Right kidney (tissue), 9 donors: ENCODE results near the gene SLC25A51.

Experiments used
- DNase-seq: peaks from one replicate; pipeline ENCODE4 v3.0.0-alpha.2; 2016
- long read RNA-seq, 8 donors: transcript quantifications; one replicate each; lab custom pipeline, GENCODE V29; 2026

Gene SLC25A51
- long read RNA-seq, donor 1, partial matches to known transcripts: 10 of 12 reads
- long read RNA-seq, donor 1, other reads (novel, unspliced or antisense): 0 of 12 reads
- long read RNA-seq, donor 2, partial matches to known transcripts: 0 of 2 reads
- long read RNA-seq, donor 2, other reads (novel, unspliced or antisense): 0 of 2 reads
- long read RNA-seq, donor 3, partial matches to known transcripts: 0 of 1 reads
- long read RNA-seq, donor 3, other reads (novel, unspliced or antisense): 0 of 1 reads
- long read RNA-seq, donor 4, partial matches to known transcripts: 0 of 3 reads
- long read RNA-seq, donor 4, other reads (novel, unspliced or antisense): 0 of 3 reads
- long read RNA-seq, donor 5, partial matches to known transcripts: 6 of 6 reads
- long read RNA-seq, donor 5, other reads (novel, unspliced or antisense): 0 of 6 reads
- long read RNA-seq, donor 6, partial matches to known transcripts: 0 of 1 reads
- long read RNA-seq, donor 6, other reads (novel, unspliced or antisense): 0 of 1 reads
- long read RNA-seq, donor 7, partial matches to known transcripts: 0 of 4 reads
- long read RNA-seq, donor 7, other reads (novel, unspliced or antisense): 0 of 4 reads
- long read RNA-seq, donor 8: 0 reads

GRCh38 chr9:37903647-37904444 is at the start of gene SLC25A51:
Gene SLC25A51, minus strand, starts transcription at chr9:37904127. Its CDS starts 15,577 bp downstream, at chr9:37888550.
- peak; percentile 99 for DNase-seq

GRCh38 chr9:37953206-37953774 is 49.4 kb upstream of the SLC25A51 start:
- DNase-seq: no peak

- DNase-seq: no peak
These were observed 48.8 kb upstream of the SLC25A51 start for GRCh38 chr9:37952731-37953130.

- no peak for DNase-seq
These were observed 47.9 kb upstream of the SLC25A51 start for GRCh38 chr9:37951671-37952449.

GRCh38 chr9:37950561-37950960 is 46.6 kb upstream of the SLC25A51 start:
- DNase-seq: no peak

- DNase-seq: no peak
These were observed 45.6 kb upstream of the SLC25A51 start for GRCh38 chr9:37949576-37949975.

GRCh38 chr9:37948417-37948980 is 44.6 kb upstream of the SLC25A51 start:
- DNase-seq: no peak

GRCh38 chr9:37947977-37948376 is 44.0 kb upstream of the SLC25A51 start:
- DNase-seq: no peak

- no peak for DNase-seq
These were observed 43.5 kb upstream of the SLC25A51 start for GRCh38 chr9:37947471-37947870.

GRCh38 chr9:37946971-37947370 is 43.0 kb upstream of the SLC25A51 start:
- DNase-seq: no peak

- no peak for DNase-seq
These were observed 42.1 kb upstream of the SLC25A51 start for GRCh38 chr9:37946041-37946440.

- no peak for DNase-seq
These were observed 40.9 kb upstream of the SLC25A51 start for GRCh38 chr9:37944671-37945481.

GRCh38 chr9:37944266-37944650 is 40.3 kb upstream of the SLC25A51 start:
- DNase-seq: no peak

GRCh38 chr9:37943345-37944265 is 39.7 kb upstream of the SLC25A51 start:
- no peak for DNase-seq

GRCh38 chr9:37942621-37943344 is 38.9 kb upstream of the SLC25A51 start:
- DNase-seq: no peak

- no peak for DNase-seq
These were observed 37.3 kb upstream of the SLC25A51 start for GRCh38 chr9:37941253-37941652.

- no peak for DNase-seq
These were observed 35.7 kb upstream of the SLC25A51 start for GRCh38 chr9:37939575-37940095.

GRCh38 chr9:37938121-37938891 is 34.4 kb upstream of the SLC25A51 start:
- peak; percentile 60 for DNase-seq
